NCI-H524 (cell line): ENCODE data around the gene ZC3H10.

Experiments used
- DNase-seq, 2 experiments: peaks; one replicate each; lab custom pipeline; 2025; lab: John Stamatoyannopoulos, UW

ZC3H10 gene

GRCh38 chr12:56127888-56128669, 10.0 kb downstream of the ZC3H10 start, which contains the start of gene ESYT1:
Gene ESYT1, plus strand, starts transcription at chr12:56128267. Its CDS starts 53 bp downstream, at chr12:56128320.
- DNase-seq = peak; percentile 99 to 100

- peak in 1 of 2 experiments; percentile 26 for DNase-seq
These were observed 10.7 kb downstream of the ZC3H10 start for GRCh38 chr12:56128670-56129205.

DNA sequence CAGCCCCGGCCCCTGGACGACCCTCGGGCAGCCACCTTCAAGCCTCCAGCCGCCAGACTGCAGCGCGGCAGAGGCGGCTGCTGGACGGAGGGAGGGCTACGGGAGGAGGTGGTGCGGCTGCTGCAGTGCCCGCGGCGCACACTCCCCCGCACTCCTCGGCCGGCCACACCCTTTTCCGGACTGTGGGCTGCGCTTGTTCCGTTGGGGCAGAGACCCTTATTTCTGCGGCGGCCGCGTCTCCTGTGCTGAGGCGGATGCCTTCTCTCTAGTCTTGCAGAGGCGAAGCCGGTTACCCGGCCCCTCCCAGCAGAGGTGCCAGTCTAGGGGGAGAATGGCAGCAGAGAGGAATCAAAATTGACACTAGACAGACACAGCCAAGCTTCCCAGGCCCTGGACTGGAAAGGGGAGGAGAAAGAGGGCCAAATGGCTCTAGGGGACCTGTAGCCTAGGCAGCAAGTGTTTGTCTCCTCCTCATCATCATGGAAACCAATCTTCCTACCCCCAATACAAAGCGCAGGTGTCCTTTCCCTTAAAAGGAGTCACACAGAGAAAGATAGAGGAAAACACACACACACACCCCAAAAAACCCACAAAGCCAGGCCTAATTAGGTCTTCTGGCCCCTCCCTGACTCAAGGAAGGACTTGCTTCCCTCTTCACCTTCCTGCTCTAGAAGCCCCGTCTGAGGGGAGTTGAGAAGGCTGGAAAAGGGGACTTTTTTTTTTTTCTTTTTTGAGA, 11.3 kb downstream of the ZC3H10 start:
- peak in 1 of 2 experiments; percentile 31 for DNase-seq

DNA sequence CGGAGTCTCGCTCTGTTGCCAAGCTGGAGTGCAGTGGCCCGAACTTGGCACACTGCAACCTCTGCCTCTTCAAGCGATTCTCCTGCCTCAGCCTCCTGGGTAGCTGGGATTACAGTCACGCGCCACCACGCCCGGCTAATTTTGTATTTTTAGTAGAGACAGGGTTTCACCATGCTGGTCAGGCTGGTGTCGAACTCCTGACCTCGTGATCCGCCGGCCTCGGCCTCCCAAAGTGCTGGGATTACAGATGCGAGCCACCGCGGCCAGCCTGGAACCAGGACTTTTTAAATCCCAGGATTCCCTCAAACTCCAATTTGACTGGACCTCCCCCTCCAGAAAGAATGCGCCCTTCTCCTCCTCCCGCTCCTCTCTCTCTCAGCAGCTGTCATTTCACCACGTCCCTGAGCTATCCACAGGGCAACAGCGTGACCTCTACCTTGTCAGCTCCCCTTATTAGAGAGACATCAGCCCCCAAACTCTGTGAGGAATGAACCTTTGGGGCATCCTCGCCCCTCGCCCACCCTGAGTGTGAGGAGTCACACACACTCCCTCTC, 12.0 kb downstream of the ZC3H10 start:
- no peak for DNase-seq

- DNase-seq = no peak
These were observed 12.8 kb downstream of the ZC3H10 start for GRCh38 chr12:56130876-56131275.

DNA sequence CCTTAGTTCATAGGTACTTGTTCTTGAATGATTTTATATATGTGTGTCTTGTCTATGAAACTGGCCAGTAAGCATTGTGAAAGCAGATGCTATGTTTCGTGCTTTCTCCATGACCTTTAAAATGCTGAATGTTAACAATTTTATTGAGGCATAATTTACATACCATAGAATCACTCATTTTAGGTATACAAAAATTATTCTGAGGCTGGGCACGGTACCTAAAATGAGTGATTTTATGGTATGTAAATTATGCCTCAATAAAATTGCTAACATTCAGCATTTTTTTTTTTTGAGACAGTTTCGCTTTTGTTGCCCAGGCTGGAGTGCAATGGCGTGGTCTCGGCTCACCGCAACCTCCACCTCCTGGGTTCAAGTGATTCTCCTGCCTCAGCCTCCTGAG, 16.8 kb downstream of the ZC3H10 start:
- no peak for DNase-seq

GRCh38 chr12:56137853-56138571, 19.9 kb downstream of the ZC3H10 start:
- DNase-seq = no peak

DNA sequence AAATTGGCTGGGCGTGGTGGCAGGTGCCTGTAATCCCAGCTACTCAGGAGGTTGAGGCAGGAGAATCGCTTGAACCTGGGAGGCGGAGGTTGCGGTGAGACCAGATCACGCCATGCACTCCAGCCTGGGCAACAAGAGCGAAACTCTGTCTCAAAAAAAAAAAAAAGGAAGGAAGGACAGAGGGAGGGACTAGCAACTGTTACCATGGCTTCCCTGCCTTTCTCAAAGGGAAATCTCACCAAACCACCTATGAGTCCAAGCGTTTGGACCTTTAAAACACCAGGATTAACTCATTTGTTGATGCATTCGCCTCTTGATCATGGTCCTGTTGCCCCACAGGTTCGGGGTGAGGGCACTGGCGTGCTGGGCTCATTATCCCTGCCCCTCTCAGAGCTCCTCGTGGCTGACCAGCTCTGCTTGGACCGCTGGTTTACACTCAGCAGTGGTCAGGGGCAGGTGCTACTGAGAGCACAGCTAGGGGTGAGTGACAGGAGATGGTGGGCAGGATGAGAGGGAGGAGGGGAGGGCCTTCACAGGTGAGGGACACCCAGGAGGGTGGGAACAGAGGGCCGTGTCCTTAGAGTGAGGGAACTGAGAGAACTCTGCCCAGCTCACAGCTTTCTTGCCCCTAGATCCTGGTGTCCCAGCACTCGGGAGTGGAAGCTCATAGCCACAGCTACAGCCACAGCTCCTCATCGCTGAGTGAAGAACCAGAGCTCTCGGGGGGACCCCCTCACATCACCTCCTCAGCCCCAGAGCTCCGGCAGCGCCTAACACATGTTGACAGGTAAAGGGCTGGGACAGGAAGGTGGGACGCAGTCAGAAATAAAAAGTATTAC, 24.1 kb downstream of the ZC3H10 start:
- DNase-seq = no peak

DNA sequence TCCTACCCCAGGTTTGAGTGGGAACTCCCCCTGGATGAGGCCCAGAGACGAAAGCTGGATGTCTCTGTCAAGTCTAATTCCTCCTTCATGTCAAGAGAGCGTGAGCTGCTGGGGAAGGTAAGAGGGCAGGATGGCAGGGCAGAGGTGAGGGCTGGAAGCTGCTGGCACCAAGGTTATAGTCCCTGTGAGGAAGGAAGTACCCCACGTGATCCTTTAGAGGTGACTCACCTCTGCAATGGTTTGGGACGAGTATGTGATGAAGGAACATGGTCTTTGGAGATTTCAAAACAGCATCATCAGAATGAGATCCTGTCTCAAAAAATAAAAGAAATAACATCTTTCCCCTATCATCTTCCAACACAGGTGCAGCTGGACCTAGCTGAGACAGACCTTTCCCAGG, 25.2 kb downstream of the ZC3H10 start:
- no peak for DNase-seq

- DNase-seq = no peak
These were observed 25.8 kb downstream of the ZC3H10 start for GRCh38 chr12:56143870-56144269.

DNA sequence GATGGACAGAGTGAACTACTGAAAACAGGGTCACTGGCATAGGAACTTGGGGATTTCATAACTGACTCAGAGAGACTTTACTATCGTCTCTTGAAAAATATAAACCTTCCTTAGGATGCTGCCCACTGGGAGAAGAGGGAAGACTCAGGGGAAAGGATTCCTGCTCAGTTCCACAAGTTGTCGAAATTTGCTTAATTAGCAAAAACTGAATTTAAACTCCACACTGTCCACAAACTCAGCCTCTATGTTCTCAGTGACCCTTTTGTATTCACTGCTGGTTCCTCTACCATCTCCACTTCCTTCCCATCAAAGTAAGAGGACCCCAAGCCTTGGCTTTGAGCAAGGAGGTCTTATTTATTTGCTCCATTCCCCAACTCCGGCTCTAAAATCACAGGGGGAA, 27.2 kb downstream of the ZC3H10 start:
- DNase-seq = no peak

- no peak for DNase-seq
These were observed 28.7 kb downstream of the ZC3H10 start for GRCh38 chr12:56146492-56147460.

DNA sequence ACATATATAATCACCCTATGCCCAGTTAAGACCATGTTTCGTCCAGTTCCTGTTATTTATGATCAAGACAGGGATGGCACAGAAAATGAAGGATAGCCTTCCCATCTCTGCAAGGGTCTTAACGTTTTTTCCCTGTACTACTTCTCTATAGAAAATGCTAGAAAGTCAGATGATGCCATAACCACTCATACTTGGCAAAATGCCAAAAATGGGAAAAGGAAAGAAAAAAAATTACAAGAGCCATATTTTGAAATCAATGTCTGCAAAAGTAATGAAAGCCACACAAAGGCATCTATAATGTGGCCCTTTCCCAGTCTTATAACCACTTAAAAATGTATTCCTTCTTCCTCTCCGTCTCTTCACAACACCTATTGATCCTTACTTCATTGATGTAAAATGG, 32.5 kb downstream of the ZC3H10 start:
- DNase-seq = no peak

DNA sequence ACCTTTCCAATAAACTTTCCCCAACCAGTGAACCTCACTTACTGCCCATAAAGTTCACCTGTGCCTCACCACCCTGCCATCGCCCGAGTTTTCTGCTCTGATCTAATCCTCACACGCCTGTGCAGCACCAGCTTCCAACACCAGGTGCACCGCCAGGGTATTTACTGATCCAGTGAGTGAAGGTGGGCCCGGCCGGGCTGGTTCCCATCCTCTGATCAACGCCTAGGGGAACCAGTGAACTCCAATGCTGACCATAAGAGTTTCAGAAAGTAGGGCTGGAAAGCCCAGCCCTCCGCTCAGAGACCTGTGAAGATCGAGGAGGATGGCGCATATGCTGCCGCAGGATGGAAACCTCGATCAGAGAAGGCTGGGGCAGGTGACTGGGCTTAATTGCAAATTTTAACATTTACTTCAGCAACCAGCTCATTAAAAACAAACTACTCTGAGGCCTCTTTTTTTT, 33.6 kb downstream of the ZC3H10 start:
- peak; percentile 17 to 54 for DNase-seq

- peak; percentile 83 to 85 for DNase-seq
These were observed 34.2 kb downstream of the ZC3H10 start, which contains the start of gene MYL6B for GRCh38 chr12:56152132-56152755. Gene MYL6B, plus strand, starts transcription at chr12:56152587. Its CDS starts 1,332 bp downstream, at chr12:56153919.

- DNase-seq = peak in 1 of 2 experiments; percentile 25
These were observed 35.0 kb downstream of the ZC3H10 start for GRCh38 chr12:56152756-56153677.

- peak; percentile 16 to 59 for DNase-seq
These were observed 35.6 kb downstream of the ZC3H10 start for GRCh38 chr12:56153678-56154065.

GRCh38 chr12:56154246-56154771, 36.2 kb downstream of the ZC3H10 start:
- DNase-seq = peak; percentile 94 to 97
